ENCODE results near the gene LSM7.

The LSM7 gene

GRCh38 chr19:2274931-2275535 is 53.4 kb downstream of the LSM7 start:
- peak; percentile 72 for DNase-seq

GRCh38 chr19:2274185-2274711 is 54.1 kb downstream of the LSM7 start:
- no peak for DNase-seq

DNA sequence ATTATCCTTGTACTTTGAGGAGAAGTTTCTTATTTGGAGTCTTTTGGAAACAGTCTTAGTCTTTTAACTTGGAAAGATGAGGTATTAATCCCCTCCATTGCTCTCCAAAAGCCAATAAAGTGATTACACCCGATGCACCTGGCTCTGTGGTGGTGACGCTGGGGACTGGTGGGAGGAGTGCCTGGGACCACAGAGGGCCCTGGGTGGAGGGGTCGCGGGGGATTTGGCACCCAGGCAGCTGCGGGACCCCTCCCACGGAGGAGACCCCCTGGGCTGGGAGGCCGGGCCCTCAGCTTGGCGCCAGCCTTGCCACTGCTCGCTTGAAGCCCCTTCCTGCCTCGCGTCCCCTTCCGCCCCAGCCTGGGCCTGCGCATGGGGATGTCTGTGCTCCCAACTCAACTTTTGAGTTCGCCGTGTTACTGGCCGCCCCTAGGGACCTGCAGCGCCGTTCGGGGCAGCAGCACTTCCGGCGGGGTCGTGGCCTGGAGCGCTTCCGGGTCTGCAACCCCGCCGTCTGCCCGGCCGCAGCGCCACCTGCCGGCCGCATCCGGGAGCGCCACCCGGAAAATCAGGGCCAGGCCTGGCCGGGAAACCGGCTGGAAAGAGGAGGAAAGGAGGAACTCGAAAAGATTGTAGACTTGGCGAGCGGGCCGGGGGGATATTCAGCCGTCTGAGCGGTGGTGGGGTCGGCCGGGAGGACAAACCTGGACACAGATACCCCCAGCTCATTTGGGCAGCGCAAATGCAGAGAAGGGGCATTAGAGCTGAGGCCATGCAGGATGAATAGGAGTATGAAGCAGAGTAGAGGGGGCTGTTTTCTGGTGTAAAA is 54.8 kb downstream of the LSM7 start:
- peak; percentile 69 for DNase-seq

Measured in inflammatory macrophage treated with lipopolysaccharide for 4 hours (primary cell).